Non-pigmented ciliary epithelial cell (primary cell): Measurements from ENCODE around the gene AGO3.
A peak's percentile ranks its signal among the peaks of the same experiment; 100 is the strongest.

ENCODE experiments used
- DNase-seq: peaks from one replicate; pipeline ENCODE4 v3.0.0-alpha.2; 2010; ENCODE audit warnings: low read depth

The AGO3 gene

GRCh38 chr1:36083635-36084496 is 153.0 kb downstream of the AGO3 start, which contains the start of gene TEKT2:
Gene TEKT2 (plus strand): TSS chr1:36084094. CDS start chr1:36084922, 828 bp downstream.
- no peak for DNase-seq

GRCh38 chr1:36084497-36085115 is 153.7 kb downstream of the AGO3 start:
- DNase-seq = no peak

GRCh38 chr1:36085126-36085525 is 154.2 kb downstream of the AGO3 start:
- no peak for DNase-seq

GRCh38 chr1:36085686-36086526 is 155.0 kb downstream of the AGO3 start:
- DNase-seq = no peak

- no peak for DNase-seq
Measured at GRCh38 chr1:36086529-36087232, 155.8 kb downstream of the AGO3 start.

- no peak for DNase-seq
Measured at GRCh38 chr1:36087233-36088123, 156.6 kb downstream of the AGO3 start.

- DNase-seq = no peak
Measured at GRCh38 chr1:36088265-36088576, 157.3 kb downstream of the AGO3 start.

GRCh38 chr1:36088577-36089392 is 157.9 kb downstream of the AGO3 start, which contains the start of gene ADPRS:
Gene ADPRS (plus strand): TSS chr1:36088892. CDS start chr1:36088905, 13 bp downstream.
- peak; percentile 47 for DNase-seq

GRCh38 chr1:36089393-36090121 is 158.7 kb downstream of the AGO3 start:
- peak; percentile 34 for DNase-seq

- no peak for DNase-seq
Measured at GRCh38 chr1:36091141-36091540, 160.2 kb downstream of the AGO3 start.

- no peak for DNase-seq
Measured at GRCh38 chr1:36091698-36092097, 160.8 kb downstream of the AGO3 start.

- no peak for DNase-seq
Measured at GRCh38 chr1:36092166-36092797, 161.4 kb downstream of the AGO3 start.

- no peak for DNase-seq
Measured at GRCh38 chr1:36092798-36093185, 161.9 kb downstream of the AGO3 start.

GRCh38 chr1:36093226-36093625 is 162.3 kb downstream of the AGO3 start:
- DNase-seq = no peak

GRCh38 chr1:36093929-36094328 is 163.0 kb downstream of the AGO3 start:
- no peak for DNase-seq

GRCh38 chr1:36094621-36095061 is 163.7 kb downstream of the AGO3 start:
- DNase-seq = no peak

- no peak for DNase-seq
Measured at GRCh38 chr1:36095760-36096405, 165.0 kb downstream of the AGO3 start.
